Fibroblast of villous mesenchyme (primary cell): ENCODE data around the gene KCNC3. TPM values are rescaled to one million over a fixed set of nuclear protein-coding genes. Genes with fewer than 3 reads are reported as not detected.

Source experiments
- DNase-seq: peaks from one replicate; pipeline ENCODE4 v3.0.0-alpha.2; 2010; ENCODE audit warnings: low read depth
- H3K4me3 ChIP-seq: 2 replicates; pipeline ENCODE4 v1.5.1; 2011; ENCODE audit warnings: low read depth, mild to moderate bottlenecking, low read length
- total RNA-seq: library from RNA; depleted of rRNA; stranded (reverse); fragments of >200 nt; gene quantifications from 2 replicates; pipeline ENCODE4 v1.2.3, GENCODE V29; 2012
- TF ChIP-seq, protein P1 (sequence below): IDR thresholded peaks from 2 replicates; pipeline ENCODE4 v1.5.1; 2012; ENCODE audit warnings: low read depth, mild to moderate bottlenecking, low read length; ENCODE audit not compliant: insufficient read depth

Gene KCNC3
- total RNA-seq, 1 donor: not detected

DNA sequence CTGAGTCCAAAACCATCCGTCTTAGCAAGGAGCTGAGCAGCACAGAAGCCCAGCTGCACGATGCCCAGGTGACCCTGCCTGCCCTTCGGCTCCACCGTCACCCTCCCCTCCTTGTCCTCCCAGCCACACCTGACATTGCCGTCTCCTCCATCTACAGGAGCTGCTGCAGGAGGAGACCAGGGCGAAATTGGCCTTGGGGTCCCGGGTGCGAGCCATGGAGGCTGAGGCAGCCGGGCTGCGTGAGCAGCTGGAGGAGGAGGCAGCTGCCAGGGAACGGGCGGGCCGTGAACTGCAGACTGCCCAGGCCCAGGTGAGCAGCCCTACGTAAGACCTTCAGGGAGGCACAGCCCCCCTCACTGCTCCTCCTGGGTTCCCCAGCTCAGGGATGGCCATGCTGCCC, 49.1 kb downstream of the KCNC3 start:
- DNase-seq: no peak
- H3K4me3 ChIP-seq: no peak overlapping the region
- TF ChIP-seq, protein P1, sequence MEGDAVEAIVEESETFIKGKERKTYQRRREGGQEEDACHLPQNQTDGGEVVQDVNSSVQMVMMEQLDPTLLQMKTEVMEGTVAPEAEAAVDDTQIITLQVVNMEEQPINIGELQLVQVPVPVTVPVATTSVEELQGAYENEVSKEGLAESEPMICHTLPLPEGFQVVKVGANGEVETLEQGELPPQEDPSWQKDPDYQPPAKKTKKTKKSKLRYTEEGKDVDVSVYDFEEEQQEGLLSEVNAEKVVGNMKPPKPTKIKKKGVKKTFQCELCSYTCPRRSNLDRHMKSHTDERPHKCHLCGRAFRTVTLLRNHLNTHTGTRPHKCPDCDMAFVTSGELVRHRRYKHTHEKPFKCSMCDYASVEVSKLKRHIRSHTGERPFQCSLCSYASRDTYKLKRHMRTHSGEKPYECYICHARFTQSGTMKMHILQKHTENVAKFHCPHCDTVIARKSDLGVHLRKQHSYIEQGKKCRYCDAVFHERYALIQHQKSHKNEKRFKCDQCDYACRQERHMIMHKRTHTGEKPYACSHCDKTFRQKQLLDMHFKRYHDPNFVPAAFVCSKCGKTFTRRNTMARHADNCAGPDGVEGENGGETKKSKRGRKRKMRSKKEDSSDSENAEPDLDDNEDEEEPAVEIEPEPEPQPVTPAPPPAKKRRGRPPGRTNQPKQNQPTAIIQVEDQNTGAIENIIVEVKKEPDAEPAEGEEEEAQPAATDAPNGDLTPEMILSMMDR: no peak

- TF ChIP-seq, protein P1: no peak
- no peak for DNase-seq
- H3K4me3 ChIP-seq: no peak overlapping the region
Measured at GRCh38 chr19:50277966-50278580, 51.1 kb downstream of the KCNC3 start.

DNA sequence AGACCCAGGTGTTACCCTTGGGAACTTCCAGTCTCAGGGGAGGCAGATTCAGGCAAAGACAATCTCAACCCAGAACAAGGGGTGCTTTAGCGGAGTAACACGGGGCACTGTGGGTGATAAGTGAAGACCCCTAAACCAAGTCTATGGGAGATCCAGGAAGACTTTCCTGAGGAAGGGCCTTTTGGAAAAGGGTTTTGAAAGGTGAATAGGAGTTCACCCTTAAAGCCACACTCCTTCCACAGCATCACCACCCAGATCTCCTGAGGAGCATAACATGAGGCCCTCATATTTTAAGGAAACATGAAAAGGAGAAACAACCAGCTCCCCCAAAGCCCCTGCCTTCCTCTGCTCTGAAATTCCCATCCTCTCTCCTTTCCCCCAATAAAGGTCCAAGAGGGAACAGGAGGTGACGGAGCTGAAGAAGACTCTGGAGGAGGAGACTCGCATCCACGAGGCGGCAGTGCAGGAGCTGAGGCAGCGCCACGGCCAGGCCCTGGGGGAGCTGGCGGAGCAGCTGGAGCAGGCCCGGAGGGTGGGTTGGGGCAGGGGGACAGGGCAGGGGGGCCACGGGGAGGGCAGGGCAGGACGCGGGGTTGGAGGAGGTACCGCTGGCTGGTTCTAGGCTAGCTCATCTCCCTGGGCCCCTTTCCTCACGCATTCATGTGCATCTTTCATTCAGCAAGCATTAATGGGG, 52.7 kb downstream of the KCNC3 start:
- no peak for DNase-seq
- TF ChIP-seq, protein P1: no peak
- H3K4me3 ChIP-seq: no peak overlapping the region

DNA sequence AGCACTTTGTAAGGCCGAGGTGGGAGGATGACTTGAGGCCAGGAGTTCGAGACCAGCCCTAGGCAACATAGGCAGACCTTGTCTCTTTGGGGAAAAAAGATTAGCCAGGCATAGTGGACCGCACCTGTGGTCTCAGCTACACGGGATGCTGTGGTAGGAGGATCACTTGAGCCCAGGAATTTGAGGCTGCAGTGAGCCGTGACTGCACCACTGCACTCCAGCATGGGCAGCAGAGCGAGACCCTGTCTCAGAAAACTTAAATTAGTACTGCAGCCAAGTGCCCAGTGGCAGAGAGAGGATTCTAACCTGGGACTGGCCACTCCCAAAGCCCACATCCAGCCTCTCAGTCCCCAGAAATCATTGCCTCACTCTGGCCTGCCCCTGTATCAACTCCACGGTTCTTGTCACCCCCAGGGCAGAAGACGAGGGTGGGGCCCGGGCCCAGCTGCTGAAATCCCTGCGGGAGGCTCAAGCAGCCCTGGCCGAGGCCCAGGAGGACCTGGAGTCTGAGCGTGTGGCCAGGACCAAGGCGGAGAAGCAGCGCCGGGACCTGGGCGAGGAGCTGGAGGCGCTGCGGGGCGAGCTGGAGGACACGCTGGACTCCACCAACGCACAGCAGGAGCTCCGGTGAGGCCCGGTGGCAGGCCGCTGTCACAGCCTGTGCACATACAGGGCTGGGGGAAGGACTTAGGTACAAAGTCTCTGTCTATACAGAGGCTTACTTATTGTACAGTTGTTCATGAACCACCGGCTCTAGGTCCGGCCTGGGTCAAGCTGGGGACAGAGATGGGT, 53.4 kb downstream of the KCNC3 start:
- H3K4me3 ChIP-seq: no peak overlapping the region
- TF ChIP-seq, protein P1: no peak
- no peak for DNase-seq

DNA sequence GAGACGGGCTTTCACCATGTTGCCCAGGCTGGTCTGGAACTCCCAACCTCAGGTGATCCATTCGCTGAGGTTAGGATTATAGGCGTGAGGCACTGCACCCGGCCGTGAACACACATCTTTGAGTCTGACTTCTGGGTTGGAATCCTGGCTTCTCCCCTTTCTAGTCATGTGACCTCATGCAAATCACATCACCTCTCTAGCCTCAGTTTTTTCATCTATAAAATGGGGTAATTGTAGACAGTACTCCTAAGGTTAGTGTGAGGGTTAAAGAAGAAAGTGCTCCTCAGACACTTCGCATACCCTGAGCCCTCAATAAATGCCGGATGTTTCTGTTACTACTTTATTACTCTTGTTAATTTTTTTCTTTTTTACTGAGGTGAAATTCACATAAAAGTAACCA, 55.4 kb downstream of the KCNC3 start:
- H3K4me3 ChIP-seq: no peak overlapping the region
- DNase-seq: no peak
- TF ChIP-seq, protein P1: no peak

- no peak for DNase-seq
- TF ChIP-seq, protein P1: no peak
Measured at GRCh38 chr19:50272263-50272897, 56.8 kb downstream of the KCNC3 start.

More at GRCh38 chr19:50272263-50272897, 56.8 kb downstream of the KCNC3 start:
- H3K4me3 ChIP-seq: no peak overlapping the region
